Activated B cell treated with CpG ODN at 0.5 μM for 24 hours (primary cell): Measurements from ENCODE around the gene PLD3. TPM values are rescaled to one million over a fixed set of nuclear protein-coding genes. Genes with fewer than 3 reads are reported as not detected.
"Not testable (repeated sequence)": the region's sequence is repeated elsewhere in the genome, so short reads cannot be mapped to it uniquely, and the experiment has no call there.

ENCODE experiments used
- ATAC-seq: fragments of 200-7000 bp; cut with Tn5 transposase; one replicate; pipeline ENCODE4 v1.10.0; 2021; ENCODE audit warnings: low read depth, mild to moderate bottlenecking, moderate library complexity
- CTCF ChIA-PET: fragments of 350-600 bp; sonication (Branson Sonifier 250); formaldehyde crosslinking; loops from one replicate; lab custom pipeline; 2021; ENCODE audit warnings: antibody characterized with exemption; lab: Charles Lee
- POLR2A ChIA-PET: fragments of 350-600 bp; sonication (Branson Sonifier 250); formaldehyde crosslinking; loops from one replicate; lab custom pipeline; 2021; ENCODE audit warnings: antibody characterized with exemption; lab: Charles Lee
- DNase-seq: peaks from one replicate; pipeline ENCODE4 v3.0.0; 2022
- H3K27ac Mint-ChIP-seq: one replicate; pipeline ENCODE4 v1.8.0; 2020; ENCODE audit warnings: mixed read lengths
- H3K27me3 Mint-ChIP-seq: one replicate; pipeline ENCODE4 v1.8.0; 2021; ENCODE audit warnings: mixed read lengths
- H3K36me3 Mint-ChIP-seq: one replicate; pipeline ENCODE4 v1.8.0; 2021; ENCODE audit warnings: low read depth, mixed read lengths
- H3K4me1 Mint-ChIP-seq: one replicate; pipeline ENCODE4 v1.8.0; 2021; ENCODE audit warnings: mixed read lengths
- H3K4me3 Mint-ChIP-seq: one replicate; pipeline ENCODE4 v1.8.0; 2020; ENCODE audit warnings: mild to moderate bottlenecking, mixed read lengths
- H3K9me3 Mint-ChIP-seq: one replicate; pipeline ENCODE4 v1.8.0; 2020; ENCODE audit warnings: mixed read lengths
- intact Hi-C: fragments of 100-400 bp; cut with micrococcal nuclease; formaldehyde crosslinking; loops from one replicate; pipeline ENCODE4 v1.15.1; 2024
- total RNA-seq: library from RNA; stranded (reverse); gene quantifications from 2 replicates; pipeline ENCODE4 v1.2.3, GENCODE V29; 2022
- TF ChIP-seq, protein P1 (sequence below): fragments of 200-600 bp; IDR thresholded peaks from one replicate; pipeline ENCODE4 v1.8.0; 2022; ENCODE audit warnings: antibody characterized with exemption, mild to moderate bottlenecking

PLD3 gene
- total RNA-seq, 1 donor from 2014 or later = 37.8 TPM

GRCh38 chr19:40331052-40331451 is 17.4 kb upstream of the PLD3 start:
- no peak overlapping the region for H3K4me3 Mint-ChIP-seq
- H3K27ac Mint-ChIP-seq = no peak overlapping the region
- ATAC-seq = no peak
- ChIA-PET CTCF (no interaction called here), POLR2A (no interaction called here)
- intact Hi-C loops = no loop called here
- H3K36me3 Mint-ChIP-seq = peaks cover 81% of the 10 kb centered on the region
- no peak for DNase-seq
- H3K4me1 Mint-ChIP-seq = no peaks in the 10 kb centered on the region
- no peaks in the 10 kb centered on the region for H3K9me3 Mint-ChIP-seq
- H3K27me3 Mint-ChIP-seq = no peaks in the 10 kb centered on the region
- TF ChIP-seq, protein P1, sequence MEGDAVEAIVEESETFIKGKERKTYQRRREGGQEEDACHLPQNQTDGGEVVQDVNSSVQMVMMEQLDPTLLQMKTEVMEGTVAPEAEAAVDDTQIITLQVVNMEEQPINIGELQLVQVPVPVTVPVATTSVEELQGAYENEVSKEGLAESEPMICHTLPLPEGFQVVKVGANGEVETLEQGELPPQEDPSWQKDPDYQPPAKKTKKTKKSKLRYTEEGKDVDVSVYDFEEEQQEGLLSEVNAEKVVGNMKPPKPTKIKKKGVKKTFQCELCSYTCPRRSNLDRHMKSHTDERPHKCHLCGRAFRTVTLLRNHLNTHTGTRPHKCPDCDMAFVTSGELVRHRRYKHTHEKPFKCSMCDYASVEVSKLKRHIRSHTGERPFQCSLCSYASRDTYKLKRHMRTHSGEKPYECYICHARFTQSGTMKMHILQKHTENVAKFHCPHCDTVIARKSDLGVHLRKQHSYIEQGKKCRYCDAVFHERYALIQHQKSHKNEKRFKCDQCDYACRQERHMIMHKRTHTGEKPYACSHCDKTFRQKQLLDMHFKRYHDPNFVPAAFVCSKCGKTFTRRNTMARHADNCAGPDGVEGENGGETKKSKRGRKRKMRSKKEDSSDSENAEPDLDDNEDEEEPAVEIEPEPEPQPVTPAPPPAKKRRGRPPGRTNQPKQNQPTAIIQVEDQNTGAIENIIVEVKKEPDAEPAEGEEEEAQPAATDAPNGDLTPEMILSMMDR = no peak

DNA sequence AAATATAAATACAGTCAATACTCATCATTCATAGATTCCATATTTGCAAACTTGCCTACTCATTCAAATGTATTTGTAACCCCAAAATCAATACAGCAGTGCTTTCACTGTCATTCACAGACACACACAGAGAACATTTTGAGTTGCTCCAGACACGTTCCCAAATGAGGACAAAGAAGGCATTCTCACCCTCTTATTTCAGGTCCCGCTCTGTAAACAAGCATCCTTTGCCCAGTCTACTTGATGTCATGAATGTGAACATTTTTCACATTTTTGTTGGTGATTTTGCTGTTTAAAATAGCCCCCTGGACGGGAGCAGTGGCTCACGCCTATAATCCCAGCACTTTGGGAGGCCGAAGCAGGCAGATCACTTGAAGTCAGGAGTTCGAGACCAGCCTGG is 15.8 kb upstream of the PLD3 start:
- ATAC-seq (no peak), DNase-seq (no peak)
- peaks cover 68% of the 10 kb centered on the region for H3K36me3 Mint-ChIP-seq
- POLR2A ChIA-PET = no interaction called here
- no peak overlapping the region for H3K4me3 Mint-ChIP-seq
- H3K4me1 Mint-ChIP-seq = no peaks in the 10 kb centered on the region
- H3K9me3 Mint-ChIP-seq = no peaks in the 10 kb centered on the region
- TF ChIP-seq, protein P1 = no peak
- intact Hi-C loops = no loop called here
- H3K27ac Mint-ChIP-seq = no peak overlapping the region
- H3K27me3 Mint-ChIP-seq = no peaks in the 10 kb centered on the region
- CTCF ChIA-PET = no interaction called here

DNA sequence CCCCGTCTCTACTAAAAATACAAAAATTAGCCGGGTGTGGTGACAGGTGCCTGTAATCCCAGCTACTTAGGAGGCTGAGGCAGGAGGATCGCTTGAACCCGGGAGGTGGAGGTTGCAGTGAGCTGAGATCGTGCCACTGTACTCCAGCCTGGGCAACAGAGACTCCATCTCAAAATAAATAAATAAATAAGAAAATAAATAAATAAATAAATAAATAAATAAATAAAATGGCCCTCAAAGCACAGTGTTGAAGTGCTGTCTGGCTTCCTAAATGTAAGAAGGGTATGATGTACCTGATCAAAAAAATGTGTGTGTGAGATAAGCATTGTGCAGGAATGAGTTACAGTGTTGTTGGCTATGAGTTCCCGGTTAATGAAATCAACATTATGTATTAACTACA is 15.4 kb upstream of the PLD3 start:
- DNase-seq, intact Hi-C loops, H3K27me3 Mint-ChIP-seq, POLR2A ChIA-PET, H3K27ac Mint-ChIP-seq, H3K9me3 Mint-ChIP-seq, H3K4me3 Mint-ChIP-seq, H3K4me1 Mint-ChIP-seq, CTCF ChIA-PET, ATAC-seq: not testable (repeated sequence)
- peaks cover 64% of the 10 kb centered on the region for H3K36me3 Mint-ChIP-seq

- no peaks in the 10 kb centered on the region for H3K27me3 Mint-ChIP-seq
- H3K27ac Mint-ChIP-seq = no peak overlapping the region
- POLR2A ChIA-PET = interaction anchor here (0.7 kb wide), 2 partner anchors 24 to 513 kb away, joined by 3 read pairs; no protein-coding TSS in a partner anchor
- no peak overlapping the region for H3K4me3 Mint-ChIP-seq
- TF ChIP-seq, protein P1 = no peak
- peaks cover 62% of the 10 kb centered on the region for H3K36me3 Mint-ChIP-seq
- CTCF ChIA-PET = no interaction called here
- H3K4me1 Mint-ChIP-seq = no peaks in the 10 kb centered on the region
- ATAC-seq = no peak
- DNase-seq = no peak
- intact Hi-C loops = no loop called here
- no peaks in the 10 kb centered on the region for H3K9me3 Mint-ChIP-seq
Measured at GRCh38 chr19:40335101-40335500, 13.4 kb upstream of the PLD3 start.

- Mint-ChIP-seq H3K27ac (no peak overlapping the region), H3K4me3 (no peak overlapping the region), H3K9me3 (no peaks in the 10 kb centered on the region), H3K36me3 (peaks cover 59% of the 10 kb centered on the region), H3K4me1 (no peaks in the 10 kb centered on the region), H3K27me3 (no peaks in the 10 kb centered on the region)
- POLR2A ChIA-PET = no interaction called here
- CTCF ChIA-PET = no interaction called here
- intact Hi-C loops = no loop called here
- TF ChIP-seq, protein P1 = no peak
- ATAC-seq (no peak), DNase-seq (no peak)
Measured at GRCh38 chr19:40335855-40336600, 12.5 kb upstream of the PLD3 start.

DNA sequence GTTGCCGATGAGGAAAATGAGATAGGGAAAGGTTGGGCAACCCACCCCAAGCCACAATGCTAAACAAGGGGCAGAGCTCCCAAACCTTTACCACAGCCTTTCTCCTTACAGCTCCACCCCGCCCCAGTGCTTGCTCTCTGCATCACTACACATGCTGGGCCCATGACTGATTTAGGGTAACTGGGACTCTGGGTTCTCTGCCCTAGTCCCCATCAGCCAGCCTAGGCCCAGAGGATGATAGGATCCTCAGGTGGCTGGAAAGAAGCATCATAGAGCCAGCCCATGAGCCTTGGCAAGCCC is 11.9 kb upstream of the PLD3 start:
- Mint-ChIP-seq H3K27ac (no peak overlapping the region), H3K27me3 (no peaks in the 10 kb centered on the region), H3K4me3 (no peak overlapping the region), H3K4me1 (no peaks in the 10 kb centered on the region), H3K9me3 (no peaks in the 10 kb centered on the region), H3K36me3 (peaks cover 56% of the 10 kb centered on the region)
- intact Hi-C loops = no loop called here
- POLR2A ChIA-PET = no interaction called here
- ATAC-seq = no peak
- DNase-seq = no peak
- TF ChIP-seq, protein P1 = no peak
- CTCF ChIA-PET = no interaction called here
